NCI-H748 (cell line): ENCODE results near the gene TBXAS1.

ENCODE experiments used
- DNase-seq: peaks from one replicate; lab custom pipeline; 2025; ENCODE audit not compliant: unreplicated experiment; lab: John Stamatoyannopoulos, UW

The TBXAS1 gene

GRCh38 chr7:140018125-140019043, 189.3 kb downstream of the TBXAS1 start:
- DNase-seq, result no peak

GRCh38 chr7:140019172-140019571, 190.1 kb downstream of the TBXAS1 start:
- DNase-seq, result no peak

- no peak for DNase-seq
These were observed 190.5 kb downstream of the TBXAS1 start for GRCh38 chr7:140019606-140020005.

GRCh38 chr7:140021603-140022002, 192.5 kb downstream of the TBXAS1 start:
- no peak for DNase-seq

GRCh38 chr7:140022582-140023211, 193.6 kb downstream of the TBXAS1 start:
- DNase-seq, result no peak

- DNase-seq, result no peak
These were observed 194.7 kb downstream of the TBXAS1 start for GRCh38 chr7:140023728-140024127.

GRCh38 chr7:140024585-140024984, 195.5 kb downstream of the TBXAS1 start:
- DNase-seq, result no peak

- no peak for DNase-seq
These were observed 196.2 kb downstream of the TBXAS1 start for GRCh38 chr7:140025241-140025640.

- no peak for DNase-seq
These were observed 196.9 kb downstream of the TBXAS1 start for GRCh38 chr7:140025814-140026433.

GRCh38 chr7:140026935-140027334, 197.9 kb downstream of the TBXAS1 start:
- DNase-seq, result no peak

- no peak for DNase-seq
These were observed 198.8 kb downstream of the TBXAS1 start for GRCh38 chr7:140027858-140028257.

GRCh38 chr7:140028311-140028710, 199.2 kb downstream of the TBXAS1 start:
- no peak for DNase-seq

GRCh38 chr7:140029072-140029471, 200.0 kb downstream of the TBXAS1 start:
- DNase-seq, result no peak

- no peak for DNase-seq
These were observed 202.3 kb downstream of the TBXAS1 start for GRCh38 chr7:140031364-140031763.

GRCh38 chr7:140033036-140033435, 204.0 kb downstream of the TBXAS1 start:
- DNase-seq, result no peak

GRCh38 chr7:140033779-140034363, 204.8 kb downstream of the TBXAS1 start:
- no peak for DNase-seq

- no peak for DNase-seq
These were observed 205.4 kb downstream of the TBXAS1 start for GRCh38 chr7:140034421-140034820.

- no peak for DNase-seq
These were observed 206.5 kb downstream of the TBXAS1 start for GRCh38 chr7:140035400-140036223.

GRCh38 chr7:140036224-140036962, 207.3 kb downstream of the TBXAS1 start:
- DNase-seq, result no peak

GRCh38 chr7:140039066-140039465, 210.0 kb downstream of the TBXAS1 start:
- no peak for DNase-seq
